HepG2 (cell line): ENCODE measurements around the gene SYMPK. TPM values are rescaled to one million over a fixed set of nuclear protein-coding genes. Genes with fewer than 3 reads are reported as not detected.

Experiments
- ARNT2 ChIP-seq: sonication (generic); formaldehyde crosslinking; IDR thresholded peaks from 2 replicates; pipeline ENCODE4 v1.8.0; 2022; ENCODE audit warnings: mild to moderate bottlenecking, low read depth, missing genetic modification reagents, moderate library complexity
- CBX2 ChIP-seq, 2 experiments: fragments of 200-600 bp in 1 of 2; sonication (generic); formaldehyde crosslinking in 1 of 2; IDR thresholded peaks; 2 replicates each; pipeline versions ENCODE4 v1.7.0 to v1.8.1; 2018 to 2022; ENCODE audit warnings: low read depth in 2 of 2, low read length in 1 of 2, mild to moderate bottlenecking in 1 of 2, missing genetic modification reagents in 1 of 2
- CCAR2 ChIP-seq: fragments of 200-400 bp; formaldehyde crosslinking; optimal IDR thresholded peaks from 2 replicates; pipeline ENCODE3; 2018; ENCODE audit warnings: low read depth, mild to moderate bottlenecking, low read length, moderate library complexity
- CEBPB ChIP-seq: IDR thresholded peaks from 2 replicates; pipeline ENCODE4 v1.6.1; 2011; ENCODE audit warnings: low read depth, low read length, improper control_type of control experiment, borderline replicate concordance
- CEBPG ChIP-seq: IDR thresholded peaks from 2 replicates; pipeline ENCODE4 v1.6.1; 2016
- CHD4 ChIP-seq: fragments of 200-600 bp; sonication (generic); IDR thresholded peaks from 2 replicates; pipeline ENCODE4 v1.7.0; 2017; ENCODE audit warnings: mild to moderate bottlenecking, low read length, borderline replicate concordance
- FOXC1 ChIP-seq: sonication (generic); formaldehyde crosslinking; IDR thresholded peaks from 2 replicates; pipeline ENCODE4 v1.8.0; 2022; ENCODE audit warnings: mild to moderate bottlenecking, missing genetic modification reagents, borderline replicate concordance
- GFI1 ChIP-seq: sonication (generic); formaldehyde crosslinking; IDR thresholded peaks from 2 replicates; pipeline ENCODE4 v1.5.0; 2020; ENCODE audit warnings: missing genetic modification reagents, mild to moderate bottlenecking, borderline replicate concordance
- HOXA9 ChIP-seq: sonication (generic); formaldehyde crosslinking; IDR thresholded peaks from 2 replicates; pipeline ENCODE4 v1.8.1; 2022; ENCODE audit warnings: missing genetic modification reagents, mild to moderate bottlenecking, moderate library complexity, borderline replicate concordance
- KLF13 ChIP-seq: sonication (generic); formaldehyde crosslinking; IDR thresholded peaks from 2 replicates; pipeline ENCODE4 v1.4.0; 2020; ENCODE audit warnings: mild to moderate bottlenecking, missing genetic modification reagents
- MIER2 ChIP-seq: IDR thresholded peaks from 2 replicates; pipeline ENCODE4 v1.6.1; 2016; ENCODE audit warnings: missing biosample characterization, missing genetic modification reagents
- SP2 ChIP-seq: sonication (generic); formaldehyde crosslinking; IDR thresholded peaks from 2 replicates; pipeline ENCODE4 v1.5.1; 2020; ENCODE audit warnings: mild to moderate bottlenecking, missing genetic modification reagents
- ZFY ChIP-seq: sonication (generic); formaldehyde crosslinking; IDR thresholded peaks from 2 replicates; pipeline ENCODE4 v1.4.0; 2020; ENCODE audit warnings: missing genetic modification reagents
- ZNF362 ChIP-seq: sonication (generic); formaldehyde crosslinking; IDR thresholded peaks from 2 replicates; pipeline ENCODE4 v1.4.0; 2020; ENCODE audit warnings: missing genetic modification reagents, mild to moderate bottlenecking, borderline replicate concordance
- ZNF367 ChIP-seq: sonication (generic); formaldehyde crosslinking; IDR thresholded peaks from 2 replicates; pipeline ENCODE4 v1.4.0; 2020; ENCODE audit warnings: missing genetic modification reagents, borderline replicate concordance
- ZNF709 ChIP-seq: sonication (generic); formaldehyde crosslinking; IDR thresholded peaks from 2 replicates; pipeline ENCODE4 v1.5.0; 2020; ENCODE audit warnings: mild to moderate bottlenecking, missing genetic modification reagents
- ZNF768 ChIP-seq: sonication (generic); formaldehyde crosslinking; IDR thresholded peaks from 2 replicates; pipeline ENCODE4 v1.4.0; 2020; ENCODE audit warnings: missing genetic modification reagents
- polyA plus RNA-seq, 8 experiments: library from polyadenylated mRNA; depleted of rRNA in 3 of 8; stranded (reverse) in 7 of 8; unstranded in 1 of 8; fragments of >200 nt; fragmentation: Illumina TruSeq in 4 of 8; extraction: Trizol in 4 of 8; gene quantifications; 2 replicates each; pipeline versions ENCODE4 v1.2.1 to v1.2.3, GENCODE V29; 2011 to 2016; ENCODE audit warnings: low read depth in 4 of 8, missing spikeins in 1 of 8, mixed read lengths in 1 of 8; ENCODE audit not compliant: insufficient read depth in 1 of 8
- total RNA-seq, 5 experiments: library from RNA; depleted of rRNA; stranded (reverse); fragments of >200 nt; fragmentation: Illumina TruSeq; extraction: Trizol; gene quantifications; 2 replicates each; pipeline ENCODE4 v1.2.3, GENCODE V29; 2016; ENCODE audit warnings: low read depth in 1 of 5
- TF ChIP-seq, protein P1 (sequence below): sonication (generic); formaldehyde crosslinking; IDR thresholded peaks from 2 replicates; pipeline ENCODE4 v1.4.0; 2020; ENCODE audit warnings: low read depth, mild to moderate bottlenecking, missing genetic modification reagents
- TF ChIP-seq, protein P2 (sequence below): sonication (generic); formaldehyde crosslinking; IDR thresholded peaks from 2 replicates; pipeline ENCODE4 v1.5.0; 2020; ENCODE audit warnings: missing genetic modification reagents
- TF ChIP-seq, protein P3 (sequence below): IDR thresholded peaks from 2 replicates; pipeline ENCODE4 v1.6.1; 2016; ENCODE audit warnings: missing biosample characterization, missing genetic modification reagents, low read depth
- TF ChIP-seq, protein P4 (sequence below): sonication (generic); formaldehyde crosslinking; IDR thresholded peaks from 2 replicates; pipeline ENCODE4 v1.5.0; 2020; ENCODE audit warnings: missing genetic modification reagents
- TF ChIP-seq, protein P5 (sequence below): fragments of 450-650 bp; IDR thresholded peaks from 2 replicates; pipeline ENCODE4 v1.6.1; 2017; ENCODE audit warnings: mild to moderate bottlenecking

SYMPK gene
- total and polyA plus RNA-seq, 2 of the 13 experiments (the other 11 are each of a cell fraction or from before 2014, with no cell fraction given) = 21.9 to 55.7 TPM

DNA sequence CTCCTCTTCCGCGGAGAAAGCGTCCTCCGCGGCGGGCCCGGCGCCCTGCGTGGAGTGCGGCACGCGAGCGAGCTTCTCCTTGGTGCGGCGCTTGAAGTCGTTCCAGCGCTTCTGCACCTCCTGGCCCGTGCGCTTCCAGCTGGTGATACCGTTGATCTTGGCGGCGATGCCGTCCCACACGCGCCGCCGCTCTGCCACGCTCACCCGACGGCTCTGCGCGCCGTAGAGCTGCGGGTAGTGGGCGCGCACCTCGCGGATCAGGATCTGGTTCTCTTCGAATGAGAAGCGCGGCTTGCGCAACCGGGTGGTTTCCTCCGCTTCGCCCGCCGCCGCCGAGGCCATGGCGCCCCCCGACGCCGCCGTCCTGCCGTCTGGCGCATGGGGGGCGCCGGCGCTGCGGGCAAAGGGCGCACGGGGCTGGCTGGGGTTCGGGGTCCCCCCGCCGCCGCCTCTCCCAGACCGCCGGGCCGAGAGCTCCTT, 38.5 kb upstream of the SYMPK start (continued):
- TF ChIP-seq CCAR2 = no peak
- TF ChIP-seq CHD4 = 0 out of 2 replicates have a peak, but pooled peaks have one; percentile 53
- TF ChIP-seq ZNF768 (CRISPR knock-in tag) = peak; percentile 68; the same call in 1 of the 2 replicates
- TF ChIP-seq CBX2 (IDR thresholded peaks at IDR 0.05; ENCODE audit: low read depth, low read length) = no peak
- TF ChIP-seq CBX2 (CRISPR knock-in tag; IDR thresholded peaks at IDR 0.05; ENCODE audit: low read depth) = no peak
- TF ChIP-seq ZNF362 (CRISPR knock-in tag) = no peak
- no peak for TF ChIP-seq GFI1
- TF ChIP-seq, protein P1, sequence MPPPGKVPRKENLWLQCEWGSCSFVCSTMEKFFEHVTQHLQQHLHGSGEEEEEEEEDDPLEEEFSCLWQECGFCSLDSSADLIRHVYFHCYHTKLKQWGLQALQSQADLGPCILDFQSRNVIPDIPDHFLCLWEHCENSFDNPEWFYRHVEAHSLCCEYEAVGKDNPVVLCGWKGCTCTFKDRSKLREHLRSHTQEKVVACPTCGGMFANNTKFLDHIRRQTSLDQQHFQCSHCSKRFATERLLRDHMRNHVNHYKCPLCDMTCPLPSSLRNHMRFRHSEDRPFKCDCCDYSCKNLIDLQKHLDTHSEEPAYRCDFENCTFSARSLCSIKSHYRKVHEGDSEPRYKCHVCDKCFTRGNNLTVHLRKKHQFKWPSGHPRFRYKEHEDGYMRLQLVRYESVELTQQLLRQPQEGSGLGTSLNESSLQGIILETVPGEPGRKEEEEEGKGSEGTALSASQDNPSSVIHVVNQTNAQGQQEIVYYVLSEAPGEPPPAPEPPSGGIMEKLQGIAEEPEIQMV (CRISPR knock-in tag) = no peak
- TF ChIP-seq HOXA9 = no peak; the same call in 1 of the 2 replicates
- TF ChIP-seq CEBPG = peak; percentile 92
- TF ChIP-seq, protein P2, sequence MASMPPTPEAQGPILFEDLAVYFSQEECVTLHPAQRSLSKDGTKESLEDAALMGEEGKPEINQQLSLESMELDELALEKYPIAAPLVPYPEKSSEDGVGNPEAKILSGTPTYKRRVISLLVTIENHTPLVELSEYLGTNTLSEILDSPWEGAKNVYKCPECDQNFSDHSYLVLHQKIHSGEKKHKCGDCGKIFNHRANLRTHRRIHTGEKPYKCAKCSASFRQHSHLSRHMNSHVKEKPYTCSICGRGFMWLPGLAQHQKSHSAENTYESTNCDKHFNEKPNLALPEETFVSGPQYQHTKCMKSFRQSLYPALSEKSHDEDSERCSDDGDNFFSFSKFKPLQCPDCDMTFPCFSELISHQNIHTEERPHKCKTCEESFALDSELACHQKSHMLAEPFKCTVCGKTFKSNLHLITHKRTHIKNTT (CRISPR knock-in tag) = no peak
- TF ChIP-seq, protein P3, sequence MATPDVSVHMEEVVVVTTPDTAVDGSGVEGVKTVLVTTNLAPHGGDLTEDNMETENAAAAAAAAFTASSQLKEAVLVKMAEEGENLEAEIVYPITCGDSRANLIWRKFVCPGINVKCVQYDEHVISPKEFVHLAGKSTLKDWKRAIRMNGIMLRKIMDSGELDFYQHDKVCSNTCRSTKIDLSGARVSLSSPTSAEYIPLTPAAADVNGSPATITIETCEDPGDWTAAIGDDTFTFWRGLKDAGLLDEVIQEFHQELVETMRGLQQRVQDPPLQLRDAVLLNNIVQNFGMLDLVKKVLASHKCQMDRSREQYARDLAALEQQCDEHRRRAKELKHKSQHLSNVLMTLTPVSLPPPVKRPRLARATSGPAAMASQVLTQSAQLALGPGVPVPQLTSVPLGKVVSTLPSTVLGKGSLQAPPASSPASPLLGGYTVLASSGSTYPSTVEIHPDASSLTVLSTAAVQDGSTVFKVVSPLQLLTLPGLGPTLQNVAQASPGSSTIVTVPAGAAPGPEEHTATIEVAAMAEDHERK = no peak
- TF ChIP-seq CEBPB = peak; percentile 93
- TF ChIP-seq ZNF709 = no peak
- no peak for TF ChIP-seq ZNF367
- TF ChIP-seq, protein P4, sequence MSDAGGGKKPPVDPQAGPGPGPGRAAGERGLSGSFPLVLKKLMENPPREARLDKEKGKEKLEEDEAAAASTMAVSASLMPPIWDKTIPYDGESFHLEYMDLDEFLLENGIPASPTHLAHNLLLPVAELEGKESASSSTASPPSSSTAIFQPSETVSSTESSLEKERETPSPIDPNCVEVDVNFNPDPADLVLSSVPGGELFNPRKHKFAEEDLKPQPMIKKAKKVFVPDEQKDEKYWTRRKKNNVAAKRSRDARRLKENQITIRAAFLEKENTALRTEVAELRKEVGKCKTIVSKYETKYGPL (CRISPR knock-in tag) = no peak
- no peak for TF ChIP-seq KLF13 (CRISPR knock-in tag)
- no peak for TF ChIP-seq SP2 (CRISPR knock-in tag)
- no peak for TF ChIP-seq MIER2 (CRISPR knock-in tag)
- no peak for TF ChIP-seq ARNT2 (CRISPR knock-in tag)
- TF ChIP-seq FOXC1 (CRISPR knock-in tag) = no peak
- TF ChIP-seq, protein P5, sequence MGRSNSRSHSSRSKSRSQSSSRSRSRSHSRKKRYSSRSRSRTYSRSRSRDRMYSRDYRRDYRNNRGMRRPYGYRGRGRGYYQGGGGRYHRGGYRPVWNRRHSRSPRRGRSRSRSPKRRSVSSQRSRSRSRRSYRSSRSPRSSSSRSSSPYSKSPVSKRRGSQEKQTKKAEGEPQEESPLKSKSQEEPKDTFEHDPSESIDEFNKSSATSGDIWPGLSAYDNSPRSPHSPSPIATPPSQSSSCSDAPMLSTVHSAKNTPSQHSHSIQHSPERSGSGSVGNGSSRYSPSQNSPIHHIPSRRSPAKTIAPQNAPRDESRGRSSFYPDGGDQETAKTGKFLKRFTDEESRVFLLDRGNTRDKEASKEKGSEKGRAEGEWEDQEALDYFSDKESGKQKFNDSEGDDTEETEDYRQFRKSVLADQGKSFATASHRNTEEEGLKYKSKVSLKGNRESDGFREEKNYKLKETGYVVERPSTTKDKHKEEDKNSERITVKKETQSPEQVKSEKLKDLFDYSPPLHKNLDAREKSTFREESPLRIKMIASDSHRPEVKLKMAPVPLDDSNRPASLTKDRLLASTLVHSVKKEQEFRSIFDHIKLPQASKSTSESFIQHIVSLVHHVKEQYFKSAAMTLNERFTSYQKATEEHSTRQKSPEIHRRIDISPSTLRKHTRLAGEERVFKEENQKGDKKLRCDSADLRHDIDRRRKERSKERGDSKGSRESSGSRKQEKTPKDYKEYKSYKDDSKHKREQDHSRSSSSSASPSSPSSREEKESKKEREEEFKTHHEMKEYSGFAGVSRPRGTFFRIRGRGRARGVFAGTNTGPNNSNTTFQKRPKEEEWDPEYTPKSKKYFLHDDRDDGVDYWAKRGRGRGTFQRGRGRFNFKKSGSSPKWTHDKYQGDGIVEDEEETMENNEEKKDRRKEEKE = no peak
- TF ChIP-seq ZFY (CRISPR knock-in tag) = no peak
